HG03439 (cell line): ENCODE data around the gene GFER.

Experiments
- ATAC-seq: cut with Tn5 transposase; IDR thresholded peaks from one replicate; pipeline ENCODE4 v1.9.1; 2021; ENCODE audit warnings: mild to moderate bottlenecking, moderate library complexity; ENCODE audit not compliant: unreplicated experiment

Gene GFER

DNA sequence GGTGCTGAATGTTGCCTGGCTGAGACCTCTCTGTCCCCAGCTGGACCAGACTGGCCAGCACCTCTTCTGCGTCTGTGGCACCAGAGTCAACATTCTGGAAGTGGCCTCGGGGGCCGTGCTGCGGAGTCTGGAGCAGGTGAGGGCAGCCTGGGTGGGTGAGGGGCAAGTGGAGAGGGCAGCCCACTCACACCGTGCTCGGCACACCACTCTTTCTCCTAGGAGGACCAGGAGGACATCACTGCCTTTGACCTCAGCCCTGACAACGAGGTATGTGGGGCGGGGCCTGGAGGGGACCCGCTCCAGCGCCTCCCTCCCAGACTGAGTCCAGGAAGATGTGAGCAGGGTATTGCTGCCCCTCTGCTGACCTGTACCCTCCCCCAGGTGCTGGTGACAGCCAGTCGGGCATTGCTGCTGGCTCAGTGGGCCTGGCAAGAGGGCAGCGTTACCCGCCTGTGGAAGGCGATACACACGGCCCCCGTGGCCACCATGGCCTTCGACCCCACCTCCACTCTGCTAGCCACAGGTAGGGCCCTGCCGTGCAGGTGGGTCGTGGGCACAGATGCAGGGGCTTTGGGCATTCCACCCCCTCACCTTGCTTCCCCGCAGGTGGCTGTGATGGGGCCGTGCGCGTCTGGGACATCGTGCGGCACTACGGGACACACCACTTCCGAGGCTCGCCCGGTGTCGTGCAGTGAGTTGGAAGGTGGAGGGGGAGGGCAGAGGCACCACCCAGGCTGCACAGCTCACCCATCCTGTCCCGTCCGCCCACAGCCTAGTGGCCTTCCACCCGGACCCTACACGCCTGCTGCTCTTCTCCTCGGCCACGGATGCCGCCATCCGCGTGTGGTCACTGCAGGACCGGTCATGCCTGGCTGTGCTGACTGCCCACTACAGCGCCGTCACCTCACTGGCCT, 9.6 kb upstream of the GFER start:
- ATAC-seq, result no peak

DNA sequence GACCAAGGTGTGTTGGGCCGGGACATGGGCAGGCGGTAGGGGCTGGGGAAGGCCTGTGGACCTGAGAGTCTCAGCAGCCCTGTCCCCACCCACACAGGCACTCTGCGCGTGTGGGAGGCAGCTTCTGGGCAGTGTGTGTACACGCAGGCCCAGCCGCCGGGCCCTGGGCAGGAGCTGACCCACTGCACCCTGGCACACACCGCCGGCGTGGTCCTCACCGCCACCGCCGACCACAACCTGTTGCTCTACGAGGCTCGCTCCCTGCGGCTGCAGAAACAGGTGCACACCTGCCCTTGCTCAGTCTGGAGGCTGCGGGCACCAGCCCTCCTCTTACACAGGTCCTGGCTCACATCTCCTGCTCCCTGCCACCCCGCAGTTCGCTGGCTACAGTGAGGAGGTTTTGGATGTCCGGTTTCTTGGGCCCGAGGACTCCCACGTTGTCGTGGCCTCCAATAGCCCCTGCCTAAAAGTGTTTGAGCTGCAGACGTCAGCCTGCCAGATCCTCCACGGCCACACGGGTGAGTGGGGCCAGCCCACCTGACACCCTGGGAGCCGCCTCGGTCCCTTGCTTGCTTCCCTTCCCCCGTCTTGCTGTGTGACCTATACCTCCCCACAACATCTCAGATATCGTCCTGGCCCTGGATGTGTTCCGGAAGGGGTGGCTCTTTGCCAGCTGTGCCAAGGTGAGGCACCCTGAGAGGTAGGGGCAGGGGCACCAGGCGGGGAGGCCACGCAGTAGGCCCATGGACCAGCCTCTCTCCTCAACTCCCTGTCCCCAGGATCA, 8.4 kb upstream of the GFER start:
- no peak for ATAC-seq

DNA sequence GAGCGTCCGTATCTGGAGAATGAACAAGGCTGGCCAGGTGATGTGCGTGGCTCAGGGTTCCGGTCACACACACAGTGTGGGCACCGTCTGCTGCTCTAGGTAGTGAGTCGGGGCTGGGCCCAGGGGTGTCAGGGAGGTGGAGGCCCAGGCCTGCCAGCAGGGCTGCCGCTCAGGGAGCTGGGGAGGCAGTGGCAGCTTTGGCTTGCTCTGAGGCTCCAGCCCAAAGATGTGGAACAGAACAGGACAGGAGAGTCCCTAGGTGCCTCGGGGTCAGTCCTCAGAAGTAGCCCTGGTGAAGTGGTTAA, 7.8 kb upstream of the GFER start:
- no peak for ATAC-seq

GRCh38 chr16:1976951-1977874, 6.8 kb upstream of the GFER start:
- ATAC-seq, result no peak

DNA sequence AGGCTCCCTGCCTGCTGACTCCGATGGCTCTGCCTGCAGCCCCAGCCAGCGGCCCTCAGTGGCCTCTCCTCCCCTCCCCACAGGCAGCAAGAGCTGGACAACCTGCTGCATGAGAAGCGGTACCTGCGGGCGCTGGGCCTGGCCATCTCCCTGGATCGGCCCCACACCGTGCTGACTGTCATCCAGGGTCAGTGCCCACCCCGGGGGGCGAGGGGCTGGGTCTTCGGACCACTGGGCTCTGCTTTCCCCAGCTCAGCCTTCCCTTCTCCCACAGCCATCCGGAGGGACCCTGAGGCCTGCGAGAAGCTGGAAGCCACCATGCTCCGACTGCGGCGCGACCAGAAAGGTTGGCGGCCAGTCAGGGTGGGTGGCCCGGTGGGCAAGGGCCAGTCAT, 6.1 kb upstream of the GFER start:
- no peak for ATAC-seq

DNA sequence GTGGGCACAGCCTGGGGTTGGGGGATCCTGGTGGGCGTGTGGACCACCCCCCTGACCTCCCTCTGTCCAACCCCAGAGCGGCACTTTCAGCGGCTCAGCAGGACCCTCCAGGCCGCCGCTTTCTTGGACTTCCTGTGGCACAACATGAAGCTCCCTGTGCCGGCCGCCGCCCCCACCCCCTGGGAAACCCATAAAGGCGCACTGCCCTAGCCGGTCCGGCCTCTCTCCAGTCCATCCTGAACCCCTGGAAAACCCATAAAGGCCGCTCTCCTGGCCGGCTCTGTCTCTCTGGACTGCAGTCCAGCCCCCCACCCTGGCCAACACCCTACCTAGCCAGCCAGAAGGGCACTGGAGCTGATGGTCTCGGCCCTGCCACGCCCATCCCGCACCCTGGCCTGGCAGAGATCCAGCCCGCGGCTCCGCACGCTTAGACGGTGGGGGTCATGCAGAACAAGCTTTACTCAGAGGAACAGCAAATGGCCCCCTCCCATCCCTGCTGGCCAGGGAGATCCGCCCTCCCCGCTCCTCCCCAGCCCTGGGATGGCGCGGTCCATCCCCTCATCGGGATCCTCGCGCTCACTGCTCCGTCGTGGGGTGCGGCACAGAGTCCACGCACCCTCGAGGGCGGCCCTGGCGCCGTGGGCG, 5.4 kb upstream of the GFER start:
- ATAC-seq, result no peak

DNA sequence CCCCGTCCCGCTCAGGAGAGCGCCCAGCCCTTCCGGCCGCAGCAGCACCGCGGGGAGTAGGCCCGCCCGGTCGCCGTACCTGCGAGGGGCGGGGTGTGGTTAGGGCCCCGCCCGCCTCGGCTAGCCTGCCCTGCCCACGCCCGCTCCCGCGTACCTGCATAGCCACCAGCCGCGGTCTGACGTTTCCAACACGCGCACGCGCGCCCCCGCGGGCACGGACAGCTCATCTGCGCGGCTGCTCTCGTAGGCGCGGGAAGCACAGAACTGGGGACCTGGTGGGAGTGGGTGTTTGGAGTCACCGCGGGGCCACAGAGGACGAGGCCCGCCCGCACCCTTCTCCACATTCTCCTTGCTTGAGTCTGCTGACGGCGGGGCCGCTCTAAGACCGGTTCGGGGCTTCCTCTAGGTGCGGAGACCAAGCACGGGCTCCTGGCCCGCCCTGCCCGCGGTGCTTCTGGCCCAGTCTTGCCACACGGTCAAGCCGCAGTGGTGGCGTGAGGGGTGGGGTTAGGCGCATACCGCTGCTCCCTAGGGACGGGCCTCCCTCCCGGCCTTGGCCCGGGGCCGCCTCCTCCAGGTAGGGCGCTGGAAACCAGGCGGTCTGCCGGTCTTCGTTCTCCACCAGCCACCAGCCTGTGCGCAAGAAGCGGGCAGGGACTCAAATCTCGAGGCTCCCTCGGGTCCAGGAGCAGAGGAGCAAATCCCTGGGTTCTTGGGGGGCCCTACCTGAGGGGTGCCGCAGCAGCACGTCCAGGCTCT, 4.5 kb upstream of the GFER start:
- ATAC-seq, result no peak

DNA sequence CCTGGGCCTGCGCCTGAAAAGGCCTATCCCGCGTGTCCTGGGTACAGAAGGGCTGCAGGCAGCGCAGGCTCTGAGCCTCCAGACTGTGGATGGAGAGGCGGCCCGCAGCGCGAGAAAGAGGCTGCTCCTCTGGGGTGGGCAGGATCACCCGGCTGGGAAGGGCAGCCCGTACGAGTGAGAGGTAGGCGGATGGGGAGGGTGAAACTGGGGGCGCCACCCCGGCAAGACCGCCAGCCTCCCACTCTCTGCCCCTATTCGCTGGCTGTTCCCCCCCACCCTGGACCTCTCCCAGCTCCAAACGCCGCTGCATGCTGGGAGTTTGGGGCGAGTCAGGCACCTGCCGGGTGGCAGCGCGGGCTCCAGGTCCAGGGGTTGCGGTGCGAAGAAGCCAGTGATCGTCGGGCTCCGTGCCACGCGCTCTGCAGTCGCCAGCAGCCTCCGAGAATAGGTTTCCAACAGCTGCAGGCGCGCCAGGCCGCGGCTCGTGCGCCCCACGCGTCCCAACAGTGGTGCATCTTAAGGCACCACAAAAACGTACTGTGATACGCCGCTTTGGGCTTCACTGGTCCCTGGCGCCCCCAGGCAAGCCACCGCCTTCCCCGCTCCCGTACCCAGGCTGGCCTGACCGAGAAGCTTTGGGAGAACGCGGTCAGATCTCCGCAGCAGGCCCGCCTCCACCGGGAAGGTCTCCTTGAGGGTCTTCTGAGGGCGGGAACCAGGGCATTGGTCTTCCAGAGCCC, 3.8 kb upstream of the GFER start:
- ATAC-seq, result no peak

DNA sequence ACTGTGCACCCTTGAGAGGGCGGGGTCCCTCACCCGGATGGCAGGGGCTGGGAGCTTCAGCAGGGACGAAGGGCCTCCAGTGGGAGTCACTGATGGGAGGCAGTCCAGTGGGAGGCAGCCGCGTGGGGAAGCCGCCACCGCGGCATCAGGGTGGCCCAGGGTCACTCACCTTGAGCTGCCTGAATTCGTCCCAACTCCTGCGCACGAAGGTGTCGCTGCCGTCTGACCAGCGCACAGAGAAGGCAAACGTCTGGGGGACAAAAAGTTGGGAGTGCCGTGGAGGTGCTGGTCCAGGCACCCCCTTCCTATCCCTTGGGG, 3.3 kb upstream of the GFER start:
- no peak for ATAC-seq

GRCh38 chr16:1981398-1981836, 2.6 kb upstream of the GFER start, which contains the start of gene NOXO1:
Gene NOXO1, minus strand, starts transcription at chr16:1981469. Its CDS starts 290 bp downstream, at chr16:1981179.
- no peak for ATAC-seq

DNA sequence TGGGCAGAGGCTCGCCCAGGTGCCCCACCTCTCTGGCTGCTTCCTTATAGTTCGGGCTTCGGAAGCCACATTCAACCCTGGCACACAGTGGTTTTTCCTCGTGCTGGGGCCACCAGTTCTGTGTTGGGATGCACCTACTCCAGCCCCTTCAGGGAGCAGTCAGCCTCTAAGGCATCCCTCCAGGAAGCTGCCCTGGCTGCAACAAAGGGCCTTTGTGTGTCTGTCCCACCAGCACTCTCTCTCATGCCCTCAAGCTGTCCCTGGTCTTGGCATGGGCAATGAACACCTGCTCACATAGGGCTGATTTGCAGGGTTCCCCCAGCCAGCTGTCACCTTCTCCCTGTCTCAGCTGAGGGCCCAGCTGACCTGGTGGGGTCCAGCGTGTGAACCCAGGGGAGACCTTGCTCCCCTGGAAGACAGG, 2.0 kb upstream of the GFER start:
- ATAC-seq, result no peak

DNA sequence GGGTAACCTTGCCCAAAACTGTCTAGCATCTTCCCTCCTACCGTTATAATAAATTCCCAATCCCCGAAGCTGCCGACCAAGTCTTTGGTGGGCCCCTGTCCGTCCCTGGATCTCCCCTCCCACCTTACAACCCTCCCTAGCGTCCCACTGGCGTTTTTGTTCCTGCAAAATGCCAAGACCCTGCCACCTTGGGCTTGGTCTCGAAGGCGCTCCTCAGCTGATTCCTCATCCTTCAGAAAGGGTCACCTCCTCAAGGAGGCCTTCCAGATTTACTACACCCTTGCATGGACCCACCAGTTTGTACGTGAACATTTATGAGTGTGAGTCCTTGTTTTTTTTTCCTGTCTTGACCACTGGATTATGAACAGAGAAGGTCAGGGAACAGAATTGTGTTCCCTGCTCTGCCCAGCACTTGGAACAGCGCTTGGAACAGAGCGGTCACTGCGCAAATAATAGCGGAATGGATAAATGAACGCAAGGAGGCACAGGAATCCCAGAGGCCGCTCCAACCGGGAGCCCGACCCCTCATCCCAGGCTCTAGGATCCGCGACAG, 926 bp upstream of the GFER start:
- no peak for ATAC-seq

- no peak for ATAC-seq
Measured at GRCh38 chr16:1984347-1985225, 593 bp downstream of the GFER start.

GRCh38 chr16:1985466-1986150, 1.6 kb downstream of the GFER start:
- no peak for ATAC-seq

GRCh38 chr16:1987198-1987597, 3.2 kb downstream of the GFER start:
- ATAC-seq, result no peak

GRCh38 chr16:1989209-1990100, 5.5 kb downstream of the GFER start, which contains the start of gene SYNGR3:
Gene SYNGR3, plus strand, starts transcription at chr16:1989970. Its CDS starts 133 bp downstream, at chr16:1990103.
- no peak for ATAC-seq

GRCh38 chr16:1990101-1990350, 6.0 kb downstream of the GFER start:
- ATAC-seq, result no peak
